MCF 10A (cell line): ENCODE data around the gene RALGAPA1. TPM values are rescaled to one million over a fixed set of nuclear protein-coding genes. Genes with fewer than 3 reads are reported as not detected.
A peak's percentile ranks its signal among the peaks of the same experiment; 100 is the strongest.
"Not testable (repeated sequence)": the region's sequence is repeated elsewhere in the genome, so short reads cannot be mapped to it uniquely, and the experiment has no call there.

Source experiments
- BruUV-seq: library from RNA; stranded (reverse); fragments of 400-500 nt; replicated peaks from 2 replicates; lab custom pipeline; 2021; lab: Mats Ljungman, UMichigan
- CTCF ChIA-PET: fragments of 300-600 bp; sonication (Branson Sonifier 250); formaldehyde crosslinking; extraction: SDS; loops from one replicate; lab custom pipeline; 2021; ENCODE audit warnings: antibody characterized with exemption, inconsistent platforms; lab: Yijun Ruan, JAX
- POLR2A ChIA-PET: fragments of 300-600, 350-650 bp; sonication (Branson Sonifier 250); formaldehyde crosslinking; extraction: SDS; loops from one replicate; lab custom pipeline; 2020; ENCODE audit warnings: antibody characterized with exemption, inconsistent platforms; lab: Yijun Ruan, JAX
- DNase-seq: peaks from one replicate; pipeline ENCODE4 v3.0.0-alpha.2; 2018; ENCODE audit not compliant: unreplicated experiment
- H3K27ac Mint-ChIP-seq: one replicate; pipeline ENCODE4 v1.8.0; 2022; ENCODE audit warnings: mild to moderate bottlenecking, low read depth, mixed read lengths; ENCODE audit not compliant: unreplicated experiment
- H3K27me3 Mint-ChIP-seq: one replicate; pipeline ENCODE4 v1.8.0; 2022; ENCODE audit warnings: mixed read lengths; ENCODE audit not compliant: insufficient read depth, unreplicated experiment
- H3K36me3 Mint-ChIP-seq: one replicate; pipeline ENCODE4 v1.8.0; 2022; ENCODE audit warnings: mild to moderate bottlenecking, moderate library complexity, mixed read lengths; ENCODE audit not compliant: insufficient read depth, unreplicated experiment
- H3K4me1 Mint-ChIP-seq: one replicate; pipeline ENCODE4 v1.8.0; 2022; ENCODE audit warnings: mixed read lengths; ENCODE audit not compliant: insufficient read depth, unreplicated experiment
- H3K4me3 Mint-ChIP-seq: one replicate; pipeline ENCODE4 v1.8.0; 2022; ENCODE audit warnings: mild to moderate bottlenecking, moderate library complexity, mixed read lengths; ENCODE audit not compliant: unreplicated experiment
- H3K9me3 Mint-ChIP-seq: one replicate; pipeline ENCODE4 v1.8.0; 2022; ENCODE audit warnings: mixed read lengths; ENCODE audit not compliant: unreplicated experiment
- intact Hi-C: fragments of 100-400 bp; cut with micrococcal nuclease; formaldehyde crosslinking; loops from 2 replicates; pipeline ENCODE4 v1.14.1; 2022
- total RNA-seq: library from RNA; stranded (reverse); gene quantifications from 2 replicates; pipeline ENCODE4 v1.2.3, GENCODE V29; 2022
- TF ChIP-seq, protein P1 (sequence below): fragments of 200-600 bp; IDR thresholded peaks from one replicate; pipeline ENCODE4 v1.8.0; 2022; ENCODE audit warnings: antibody characterized with exemption, mild to moderate bottlenecking; ENCODE audit not compliant: unreplicated experiment

The RALGAPA1 gene
- total RNA-seq, 1 experiment from 2014 or later = 52.3 TPM

- POLR2A ChIA-PET = interaction anchor here (0.6 to 0.8 kb wide), 2 partner anchors 28 to 179 kb away, joined by 3 read pairs; no protein-coding TSS in a partner anchor
- H3K27me3 Mint-ChIP-seq = no peaks in the 10 kb centered on the region
- H3K36me3 Mint-ChIP-seq = peaks cover 41% of the 10 kb centered on the region
These were observed 191.6 kb downstream of the RALGAPA1 start for GRCh38 chr14:35617500-35617899.

GRCh38 chr14:35607380-35607779 is 201.7 kb downstream of the RALGAPA1 start:
- Mint-ChIP-seq H3K27ac (no peak overlapping the region), H3K4me3 (no peak overlapping the region), H3K36me3 (peaks cover 61% of the 10 kb centered on the region), H3K9me3 (no peaks in the 10 kb centered on the region), H3K4me1 (no peaks in the 10 kb centered on the region), H3K27me3 (no peaks in the 10 kb centered on the region)
- ChIA-PET POLR2A (interaction anchor here (0.6 to 0.9 kb wide), 2 partner anchors 218 to 283 kb away, joined by 3 read pairs; partner anchors contain the start of gene BRMS1L), CTCF (interaction anchor here (0.6 to 0.7 kb wide), 2 partner anchors 50 to 752 kb away, joined by 3 to 4 read pairs; no protein-coding TSS in a partner anchor)
- intact Hi-C loops = no loop called here
- BruUV-seq = no TSS peak
- DNase-seq = no peak
- TF ChIP-seq, protein P1, sequence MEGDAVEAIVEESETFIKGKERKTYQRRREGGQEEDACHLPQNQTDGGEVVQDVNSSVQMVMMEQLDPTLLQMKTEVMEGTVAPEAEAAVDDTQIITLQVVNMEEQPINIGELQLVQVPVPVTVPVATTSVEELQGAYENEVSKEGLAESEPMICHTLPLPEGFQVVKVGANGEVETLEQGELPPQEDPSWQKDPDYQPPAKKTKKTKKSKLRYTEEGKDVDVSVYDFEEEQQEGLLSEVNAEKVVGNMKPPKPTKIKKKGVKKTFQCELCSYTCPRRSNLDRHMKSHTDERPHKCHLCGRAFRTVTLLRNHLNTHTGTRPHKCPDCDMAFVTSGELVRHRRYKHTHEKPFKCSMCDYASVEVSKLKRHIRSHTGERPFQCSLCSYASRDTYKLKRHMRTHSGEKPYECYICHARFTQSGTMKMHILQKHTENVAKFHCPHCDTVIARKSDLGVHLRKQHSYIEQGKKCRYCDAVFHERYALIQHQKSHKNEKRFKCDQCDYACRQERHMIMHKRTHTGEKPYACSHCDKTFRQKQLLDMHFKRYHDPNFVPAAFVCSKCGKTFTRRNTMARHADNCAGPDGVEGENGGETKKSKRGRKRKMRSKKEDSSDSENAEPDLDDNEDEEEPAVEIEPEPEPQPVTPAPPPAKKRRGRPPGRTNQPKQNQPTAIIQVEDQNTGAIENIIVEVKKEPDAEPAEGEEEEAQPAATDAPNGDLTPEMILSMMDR = no peak

More at GRCh38 chr14:35617500-35617899, 191.6 kb downstream of the RALGAPA1 start:
- no TSS peak for BruUV-seq
- CTCF ChIA-PET = interaction anchor here (0.6 kb wide), 2 partner anchors 71 to 342 kb away, joined by 3 read pairs; no protein-coding TSS in a partner anchor
- intact Hi-C loops = no loop called here
- Mint-ChIP-seq H3K27ac (no peak overlapping the region), H3K4me1 (no peaks in the 10 kb centered on the region), H3K4me3 (no peak overlapping the region), H3K9me3 (no peaks in the 10 kb centered on the region)
- TF ChIP-seq, protein P1 = no peak
- no peak for DNase-seq

- H3K4me1 Mint-ChIP-seq = no peaks in the 10 kb centered on the region
- H3K4me3 Mint-ChIP-seq = no peak overlapping the region
- H3K9me3 Mint-ChIP-seq = peaks cover 6% of the 10 kb centered on the region
- CTCF ChIA-PET = no interaction called here
- no peak overlapping the region for H3K27ac Mint-ChIP-seq
- intact Hi-C loops = no loop called here
- peaks cover 51% of the 10 kb centered on the region for H3K36me3 Mint-ChIP-seq
- no peak for DNase-seq
- BruUV-seq = no TSS peak
- TF ChIP-seq, protein P1 = no peak
- H3K27me3 Mint-ChIP-seq = no peaks in the 10 kb centered on the region
- POLR2A ChIA-PET = no interaction called here
These were observed 208.8 kb downstream of the RALGAPA1 start for GRCh38 chr14:35600253-35600652.

- no peak for DNase-seq
- ChIA-PET POLR2A (interaction anchor here (0.7 kb wide), 1 partner anchor 159 kb away, joined by 4 read pairs; no protein-coding TSS in a partner anchor), CTCF (no interaction called here)
- peaks cover 24% of the 10 kb centered on the region for H3K36me3 Mint-ChIP-seq
- H3K4me3 Mint-ChIP-seq = no peak overlapping the region
- H3K9me3 Mint-ChIP-seq = no peaks in the 10 kb centered on the region
- intact Hi-C loops = no loop called here
- TF ChIP-seq, protein P1 = no peak
- no peaks in the 10 kb centered on the region for H3K27me3 Mint-ChIP-seq
- BruUV-seq = no TSS peak
- no peaks in the 10 kb centered on the region for H3K4me1 Mint-ChIP-seq
- peak overlapping the region; percentile 15 for H3K27ac Mint-ChIP-seq
These were observed 214.5 kb downstream of the RALGAPA1 start for GRCh38 chr14:35594616-35595015.

DNA sequence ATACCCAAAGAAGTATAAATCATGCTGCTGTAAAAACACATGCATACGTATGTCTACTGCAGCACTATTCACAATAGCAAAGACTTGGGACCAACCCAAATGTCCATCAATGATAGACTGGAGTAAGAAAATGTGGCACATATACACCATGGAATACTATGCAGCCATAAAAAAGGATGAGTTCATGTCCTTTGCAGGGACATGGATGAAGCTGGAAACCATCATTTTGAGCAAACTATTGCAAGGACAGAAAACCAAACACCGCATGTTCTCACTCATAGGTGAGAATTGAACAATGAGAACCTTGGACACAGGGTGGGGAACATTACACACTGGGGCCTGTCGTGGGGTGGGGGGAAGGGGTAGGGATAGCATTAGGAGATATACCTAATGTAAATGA is 221.7 kb downstream of the RALGAPA1 start:
- H3K27ac Mint-ChIP-seq, BruUV-seq, H3K9me3 Mint-ChIP-seq, H3K4me1 Mint-ChIP-seq, POLR2A ChIA-PET, H3K27me3 Mint-ChIP-seq, DNase-seq, intact Hi-C loops, H3K4me3 Mint-ChIP-seq: not testable (repeated sequence)
- peaks cover 13% of the 10 kb centered on the region for H3K36me3 Mint-ChIP-seq
- CTCF ChIA-PET = interaction anchor here (0.6 kb wide), 1 partner anchor 92 kb away, joined by 4 read pairs; no protein-coding TSS in a partner anchor
